HG02571 (cell line): Measurements from ENCODE around the gene STARD9.

ENCODE experiments used
- ATAC-seq: cut with Tn5 transposase; IDR thresholded peaks from one replicate; pipeline ENCODE4 v1.9.1; 2021; ENCODE audit warnings: mild to moderate bottlenecking, moderate library complexity; ENCODE audit not compliant: unreplicated experiment

Gene STARD9

DNA sequence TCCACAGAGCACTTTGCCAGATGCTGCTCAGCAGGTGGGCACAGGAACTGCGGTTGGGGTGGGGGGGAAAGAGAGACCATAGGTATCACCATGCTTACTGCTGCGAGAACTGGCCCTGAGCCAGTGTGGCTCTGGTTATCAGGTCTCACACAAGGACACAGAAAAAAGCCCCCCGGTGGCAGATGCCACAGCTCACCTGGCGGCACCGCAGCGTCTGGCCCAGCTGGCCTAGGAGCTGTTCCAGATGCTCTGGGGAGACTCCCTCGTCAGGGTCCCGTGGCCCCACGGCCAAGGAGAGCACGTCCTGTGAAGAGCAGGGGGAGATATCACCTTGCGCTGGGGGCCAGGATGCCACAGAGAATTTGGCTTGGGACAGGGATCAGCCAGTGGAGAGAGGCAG lies 150.7 kb downstream of the STARD9 start:
- ATAC-seq, result no peak

DNA sequence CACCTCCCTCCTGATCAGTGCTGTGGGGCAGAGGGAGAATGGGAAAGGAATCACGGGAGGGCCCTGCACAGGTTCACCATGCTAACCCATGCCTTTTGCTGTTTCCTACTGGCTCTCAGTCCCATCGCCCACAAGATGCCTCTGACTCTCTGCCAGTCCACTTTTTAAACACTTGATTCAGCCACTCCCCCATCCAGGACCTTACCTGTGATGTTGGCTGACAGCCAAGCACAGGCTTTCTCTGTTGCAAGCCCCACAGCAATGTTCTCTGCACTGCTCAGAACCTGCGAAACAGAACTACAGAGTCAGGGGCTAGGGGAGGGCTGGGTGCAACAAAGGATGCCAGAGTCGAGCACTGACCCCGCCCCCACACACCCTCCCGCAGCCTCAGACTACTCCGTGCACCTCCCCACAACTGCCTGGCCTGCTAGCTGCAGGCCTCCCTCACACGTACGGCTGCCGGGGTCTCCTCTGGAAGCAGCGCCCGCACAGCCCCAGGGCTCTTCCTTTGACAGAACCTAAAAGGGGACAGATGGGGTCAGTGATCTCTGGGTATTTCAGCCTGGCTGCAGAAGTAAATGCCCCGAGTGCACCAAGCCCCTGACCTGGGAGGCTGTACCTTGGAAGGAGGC lies 152.5 kb downstream of the STARD9 start:
- no peak for ATAC-seq

DNA sequence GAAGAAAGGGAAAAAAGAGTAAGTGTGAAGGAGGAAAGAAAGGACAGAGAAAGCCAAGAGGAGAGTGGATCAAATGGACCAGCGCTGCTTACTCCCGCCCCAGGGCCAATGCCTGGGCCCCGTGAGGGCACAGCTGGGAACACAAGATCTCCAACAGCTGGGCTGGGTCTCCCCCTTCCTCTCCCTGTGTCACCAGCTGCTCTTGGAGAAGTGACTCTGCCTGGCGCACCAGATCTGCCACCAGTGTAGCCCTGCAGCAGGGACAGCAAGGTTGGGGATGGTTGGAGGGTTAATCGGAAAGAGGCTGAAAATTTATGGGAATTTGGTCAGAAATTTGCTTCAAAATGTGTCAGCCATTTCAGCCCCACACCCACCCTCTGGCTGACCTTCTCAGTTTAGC lies 153.2 kb downstream of the STARD9 start:
- ATAC-seq, result no peak

DNA sequence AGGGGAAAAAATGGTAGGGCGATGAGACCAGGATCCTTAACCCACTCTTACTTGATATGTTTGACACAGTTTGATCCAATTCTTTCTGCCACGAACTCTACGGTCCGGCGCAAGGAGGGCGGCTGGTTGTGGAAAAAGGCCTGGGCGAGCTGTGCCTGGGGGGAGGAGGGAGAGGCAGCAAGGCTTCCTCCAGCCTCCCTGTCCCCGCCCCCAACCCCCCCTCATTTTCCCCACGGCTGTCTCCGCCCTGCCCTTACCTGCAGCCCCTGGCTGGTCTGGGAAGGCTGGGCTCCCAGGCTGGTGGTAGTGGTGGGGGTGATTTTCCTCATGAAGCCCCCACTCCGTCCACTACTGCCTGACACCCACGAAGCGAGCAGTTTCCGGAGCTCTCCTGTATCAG lies 153.6 kb downstream of the STARD9 start:
- ATAC-seq, result no peak

DNA sequence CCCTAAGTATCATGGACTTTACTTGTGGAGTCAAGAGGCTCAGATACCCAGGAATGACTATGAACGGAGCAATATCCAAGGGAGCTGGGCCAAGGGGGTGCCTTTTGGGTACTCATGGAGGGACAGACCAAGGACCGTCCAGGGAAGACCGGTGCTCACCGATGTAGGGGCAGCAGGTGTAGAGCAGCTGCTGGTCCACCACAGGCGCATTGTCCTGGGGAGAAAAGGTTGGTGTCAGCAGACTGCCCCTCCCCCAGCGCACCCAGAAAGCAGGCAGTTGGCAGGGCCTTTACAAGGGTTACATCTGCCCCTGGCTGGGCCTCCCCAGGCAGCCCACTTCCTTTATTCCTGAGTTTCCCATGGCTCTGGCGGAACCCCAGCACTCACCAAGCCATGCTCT lies 154.0 kb downstream of the STARD9 start:
- no peak for ATAC-seq

DNA sequence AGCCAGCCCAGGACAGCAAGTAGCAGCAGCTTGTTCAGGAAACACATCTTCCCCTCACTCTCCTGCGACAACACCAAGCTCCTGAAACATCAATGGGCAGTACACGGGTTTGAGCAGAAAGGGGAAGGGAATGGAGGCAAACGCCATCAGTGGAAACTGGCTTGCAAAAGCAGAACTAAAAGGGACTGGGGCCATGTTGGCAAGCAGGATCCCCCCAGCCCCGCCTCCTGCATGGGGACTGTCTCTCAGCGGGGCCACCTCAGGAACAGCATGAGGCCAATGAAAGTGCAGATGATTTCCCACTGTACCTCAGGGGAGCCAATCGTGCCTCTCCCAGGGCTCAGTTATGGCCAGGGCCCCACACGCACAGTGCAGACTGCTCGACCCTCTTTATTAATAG lies 154.7 kb downstream of the STARD9 start:
- ATAC-seq, result no peak

DNA sequence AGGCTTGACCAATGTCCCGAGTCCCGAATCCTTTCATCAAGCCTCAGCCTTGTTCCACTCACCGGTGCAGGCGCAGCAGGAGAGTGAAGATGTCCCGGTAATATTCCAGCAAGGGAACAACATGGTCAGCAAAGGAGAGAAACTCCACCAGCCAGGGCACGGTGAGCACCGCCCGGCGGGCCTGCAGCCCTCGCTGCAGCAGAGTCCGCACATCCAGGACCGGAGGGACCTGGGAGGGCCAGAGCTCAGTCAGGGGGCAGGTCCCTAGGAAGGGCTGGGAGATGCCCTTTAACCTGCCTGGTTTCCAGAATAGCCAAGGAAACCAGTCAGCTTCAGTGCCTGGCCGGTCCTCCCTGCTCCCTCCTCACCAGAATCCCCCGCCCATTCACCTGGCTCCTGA lies 155.1 kb downstream of the STARD9 start:
- ATAC-seq, result no peak

DNA sequence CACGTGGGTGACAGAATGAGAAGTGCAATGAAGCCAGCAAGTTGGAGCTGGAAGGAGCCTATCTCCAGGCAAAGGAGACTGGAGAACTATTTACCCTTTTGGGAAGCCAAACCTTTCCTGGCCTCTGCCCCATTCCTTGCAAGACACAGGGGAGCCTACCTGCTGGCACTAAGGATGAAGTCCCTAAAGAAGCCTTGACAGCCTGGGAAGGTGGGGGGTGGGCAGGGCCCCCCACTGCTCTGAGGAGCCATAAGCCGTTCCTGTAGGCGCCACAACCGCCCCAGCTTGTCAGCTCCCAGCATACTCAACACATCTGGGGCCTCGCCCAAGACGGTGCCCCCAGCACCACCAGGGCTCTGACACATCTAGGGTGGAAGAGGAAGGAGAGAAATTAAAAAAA lies 156.1 kb downstream of the STARD9 start:
- ATAC-seq, result no peak

DNA sequence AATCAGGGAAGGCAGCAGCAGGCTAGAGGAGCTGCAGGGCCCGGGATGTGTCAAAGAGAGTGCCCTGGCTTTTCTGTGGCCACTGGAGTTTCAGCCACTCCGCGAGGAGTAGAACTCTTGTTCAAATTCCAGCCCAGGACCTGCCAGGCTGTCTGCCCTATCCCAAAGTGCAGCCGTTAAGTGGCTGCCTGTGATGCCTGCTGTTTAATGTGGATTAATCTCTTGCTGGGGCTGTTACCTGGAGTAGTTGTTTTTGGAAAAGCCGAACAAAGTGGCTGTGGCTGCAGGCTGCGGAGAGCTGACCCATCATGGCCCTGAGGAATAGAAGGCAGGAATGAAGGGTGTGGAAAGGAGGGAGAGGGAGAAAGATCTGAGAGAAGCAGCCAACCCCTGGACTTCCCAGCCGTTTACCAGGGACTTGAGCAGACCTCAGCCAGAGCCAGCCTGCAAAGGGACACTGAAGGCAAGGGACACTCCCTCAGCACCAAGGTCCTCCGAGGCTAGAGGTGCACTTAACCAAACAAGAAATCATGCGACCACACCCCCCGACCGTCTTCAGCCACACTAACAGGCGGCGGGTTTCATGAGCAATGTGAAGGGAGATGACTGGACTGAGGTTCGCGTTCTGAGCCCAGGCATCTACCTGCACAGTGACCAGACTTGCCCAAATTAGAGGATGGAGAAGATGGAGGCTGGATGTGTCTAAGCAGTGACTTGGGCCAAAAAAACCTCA lies 156.9 kb downstream of the STARD9 start:
- no peak for ATAC-seq

DNA sequence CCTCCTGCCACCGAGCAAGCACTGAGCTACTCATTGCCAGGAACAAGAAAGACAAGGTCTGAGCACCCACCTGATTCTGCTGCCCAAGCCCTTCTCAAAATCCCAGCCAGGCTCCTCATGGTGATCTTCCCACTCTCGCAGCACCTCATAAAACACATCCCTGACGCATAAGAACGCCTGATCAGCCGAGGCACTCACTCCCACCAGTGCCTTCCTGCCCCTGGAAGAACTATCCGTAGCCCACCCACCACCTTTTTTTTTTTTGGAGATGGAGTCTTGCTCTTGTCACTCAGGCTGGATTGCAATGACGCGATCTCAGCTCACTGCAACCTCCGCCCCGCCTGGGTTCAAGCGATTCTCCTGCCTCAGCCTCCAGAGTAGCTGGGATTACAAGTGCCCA lies 157.6 kb downstream of the STARD9 start:
- ATAC-seq, result no peak

DNA sequence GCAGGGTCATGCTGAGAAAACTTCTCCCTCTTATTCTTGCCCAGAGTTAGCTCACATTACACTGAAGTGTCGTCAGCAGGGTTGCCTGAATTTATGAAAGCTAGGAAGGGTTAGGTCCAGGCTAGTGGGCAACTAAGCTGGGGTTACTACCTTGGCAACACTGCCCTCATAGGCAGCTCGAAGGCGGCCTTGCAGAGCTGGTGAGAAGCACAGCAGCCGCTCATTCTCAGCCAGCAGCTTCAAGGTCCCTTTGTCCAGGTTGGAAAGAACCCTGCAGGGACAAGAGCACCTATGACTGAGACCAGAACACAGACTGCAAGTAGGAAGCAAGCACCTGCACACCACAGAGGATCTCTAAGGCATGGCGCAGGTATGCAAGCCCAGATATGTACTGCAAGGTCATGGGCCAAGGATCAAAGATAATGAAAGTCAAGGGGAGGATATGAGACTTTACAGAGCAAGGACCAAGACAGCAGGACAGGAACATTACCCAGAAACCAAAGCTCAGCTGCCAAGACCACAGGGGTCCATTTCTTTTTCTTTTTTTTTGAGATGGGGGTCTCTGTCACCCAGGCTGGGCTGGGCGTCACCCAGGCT lies 158.8 kb downstream of the STARD9 start:
- ATAC-seq, result no peak

DNA sequence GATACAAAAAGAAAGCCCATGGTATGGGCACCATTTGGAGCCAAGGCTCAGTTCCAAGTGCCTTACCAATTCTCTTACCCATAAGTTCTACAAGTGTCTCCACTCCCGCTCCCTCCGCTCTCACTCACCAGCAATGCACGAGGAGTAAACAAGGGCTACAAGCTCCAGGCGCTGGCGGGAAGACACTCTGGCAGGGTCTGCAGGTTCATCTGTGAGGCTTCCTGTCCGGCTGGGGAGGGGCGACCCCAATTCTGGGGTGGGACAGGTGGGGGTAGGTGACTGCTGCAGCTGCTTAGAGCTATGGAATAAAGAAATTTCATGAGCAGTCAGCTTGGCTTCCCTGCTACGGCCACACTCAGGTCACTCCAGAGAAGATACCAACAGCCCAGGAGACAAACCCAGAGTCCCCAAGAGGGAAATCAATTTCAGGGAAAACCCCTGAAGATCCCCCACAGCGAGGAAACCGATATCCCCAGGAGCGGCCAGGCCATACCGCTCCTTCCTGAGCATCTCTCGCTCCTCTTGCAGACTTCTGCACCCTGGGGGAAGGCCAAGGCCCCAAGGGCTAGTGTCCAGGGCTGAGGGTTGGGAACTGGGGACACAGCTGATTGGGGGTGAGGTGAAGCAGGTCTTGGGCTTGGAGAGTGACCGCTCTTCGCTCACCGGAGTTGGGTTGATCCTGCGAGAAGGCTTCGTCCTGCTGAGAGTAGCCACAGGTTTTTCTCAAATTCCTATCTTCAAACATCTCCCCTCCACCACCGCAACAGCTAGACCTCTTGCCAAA lies 160.2 kb downstream of the STARD9 start:
- no peak for ATAC-seq

DNA sequence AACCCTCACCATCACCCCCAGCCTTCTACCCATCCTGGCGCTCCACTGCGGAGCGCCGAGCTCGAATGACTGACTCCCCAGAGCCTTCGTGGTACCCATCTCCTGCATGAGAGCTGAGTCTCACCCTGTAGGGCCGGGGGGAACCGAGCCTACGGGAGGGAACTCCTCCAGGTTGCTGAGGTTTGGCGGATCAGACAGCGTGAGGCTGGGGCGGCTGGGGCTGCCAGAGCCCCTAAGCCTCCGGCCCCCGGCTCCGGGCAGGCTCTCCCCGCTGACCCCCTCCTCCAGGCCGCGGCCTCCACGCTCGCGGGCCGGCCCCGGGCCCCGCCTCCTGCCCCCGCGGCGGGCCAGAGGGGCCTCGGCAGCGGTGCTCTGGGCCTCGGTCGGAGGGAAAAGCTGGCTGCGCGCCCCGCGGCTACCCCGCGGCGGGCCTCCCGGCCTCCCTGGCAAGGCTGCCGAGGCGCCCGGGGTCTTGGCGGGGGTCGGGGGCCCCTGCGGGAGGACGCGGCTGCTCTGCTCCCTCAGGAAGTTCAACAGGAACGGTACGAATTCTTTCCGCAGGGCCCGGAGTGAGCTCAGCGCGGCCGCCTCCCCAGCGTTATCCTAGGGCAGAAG lies 160.9 kb downstream of the STARD9 start:
- peak; percentile 30 for ATAC-seq

DNA sequence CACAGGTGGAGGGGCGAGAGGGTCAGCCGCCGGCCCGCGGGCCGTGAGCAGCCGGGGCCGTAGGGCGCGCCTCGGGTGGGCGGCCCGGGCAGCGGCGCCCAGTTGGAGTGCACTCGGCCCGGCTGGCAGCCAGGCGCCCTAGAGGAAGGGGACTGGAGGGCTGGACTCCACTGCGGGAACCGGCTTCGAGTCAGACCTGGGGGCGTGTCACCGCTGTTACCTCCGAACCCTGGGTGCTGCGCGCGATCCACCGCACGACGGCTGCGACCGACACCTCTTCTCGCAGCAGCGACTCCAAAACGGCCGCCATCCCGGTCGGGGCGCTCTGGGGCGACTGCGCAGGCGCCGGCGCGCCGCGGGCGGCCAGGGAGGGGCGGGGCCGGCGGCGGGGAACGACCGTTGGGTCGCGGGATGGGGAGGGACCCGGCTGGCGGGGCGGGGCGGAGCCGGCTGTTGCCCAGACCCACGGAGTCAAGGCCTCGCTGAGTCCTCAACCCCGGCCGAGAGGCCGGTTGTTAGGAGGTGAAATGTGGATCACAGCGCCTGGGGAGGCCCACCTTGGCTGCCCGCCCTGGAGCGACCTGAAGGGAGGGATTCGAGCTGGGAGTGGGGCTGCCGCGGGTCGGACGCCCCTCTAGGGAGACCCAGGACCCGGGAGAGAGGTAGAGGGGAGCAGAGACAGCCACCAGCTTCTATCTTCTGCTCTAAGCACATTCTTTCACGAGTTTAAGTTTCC lies 161.6 kb downstream of the STARD9 start, which contains the start of gene CDAN1:
TSS of gene CDAN1 (minus strand) at position 336 of the 736 bp plus-strand sequence. CDS start at position 310, 26 bp downstream.
- ATAC-seq, result peak; percentile 82

DNA sequence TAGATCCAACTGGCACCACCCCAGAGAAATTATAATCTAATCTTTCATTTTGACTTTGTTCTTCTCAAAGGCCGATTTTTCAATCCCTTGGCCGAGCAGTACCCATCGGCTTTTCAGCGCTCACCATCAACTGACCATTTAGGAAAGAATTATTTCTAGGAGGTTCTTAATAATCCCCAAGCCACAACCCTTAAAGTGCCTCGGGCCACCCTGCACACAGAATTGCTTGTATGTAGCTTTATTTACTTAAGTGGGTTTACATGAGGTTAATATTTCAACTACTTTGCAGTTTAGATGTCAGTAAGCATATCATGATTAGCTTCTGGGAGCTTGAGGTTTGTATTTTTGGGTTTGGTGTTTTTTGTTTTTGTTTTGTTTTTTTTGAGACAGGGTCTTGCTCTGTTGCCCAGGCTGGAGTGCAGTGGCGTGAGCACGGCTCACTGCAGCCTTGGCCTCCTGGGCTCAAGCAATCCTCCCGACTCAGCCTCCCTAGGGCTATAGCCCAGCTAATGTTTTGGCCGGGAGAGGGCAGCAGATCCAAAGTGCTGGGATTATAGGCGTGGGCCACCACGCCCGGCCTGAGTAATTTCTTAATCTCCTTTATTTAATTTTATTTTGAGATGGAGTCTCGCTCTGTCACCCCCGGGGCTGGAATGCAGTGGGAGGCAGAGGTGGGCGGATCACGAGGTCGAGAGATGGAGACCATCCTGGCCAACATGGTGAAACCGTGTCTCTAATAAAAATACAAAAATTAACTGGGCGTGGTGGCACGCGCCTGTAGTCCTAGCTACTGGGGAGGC lies 162.3 kb downstream of the STARD9 start:
- no peak for ATAC-seq

DNA sequence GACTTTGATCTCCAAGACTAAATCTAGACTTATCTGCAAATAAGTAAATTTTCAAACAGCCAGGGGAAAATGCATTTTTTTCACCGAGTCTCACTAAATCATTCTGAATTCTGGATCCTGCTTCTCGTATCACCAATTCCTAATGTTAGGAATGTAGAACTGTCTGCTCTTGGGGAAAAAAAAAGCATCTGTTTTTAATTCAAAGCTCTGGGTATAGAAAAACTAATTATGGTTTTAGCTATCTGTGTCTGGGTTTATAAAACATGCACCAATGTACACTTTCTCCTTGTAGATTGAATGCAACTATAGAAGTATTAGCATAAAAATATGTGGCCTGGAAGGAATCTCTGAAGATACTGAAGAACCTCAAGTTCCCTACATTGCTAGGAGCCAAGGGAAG lies 166.3 kb downstream of the STARD9 start:
- no peak for ATAC-seq

DNA sequence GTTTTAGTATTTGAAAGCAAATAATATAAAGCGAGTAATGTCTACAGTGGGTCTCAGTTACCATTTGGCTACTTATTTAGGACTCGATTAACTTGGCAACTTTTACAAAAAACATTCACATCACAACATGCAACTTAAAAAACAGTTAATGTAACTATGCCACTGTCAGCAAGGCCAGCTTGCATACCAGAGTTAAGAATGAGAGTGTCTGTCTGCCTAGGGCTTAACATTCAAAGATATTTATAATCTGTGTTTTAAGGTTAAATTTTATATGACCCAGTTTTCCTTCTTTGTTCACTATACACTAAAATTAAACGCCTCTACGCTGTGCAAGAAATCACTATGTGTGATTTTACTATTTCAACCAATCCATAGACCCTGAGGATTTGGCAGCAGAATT lies 166.7 kb downstream of the STARD9 start:
- no peak for ATAC-seq

DNA sequence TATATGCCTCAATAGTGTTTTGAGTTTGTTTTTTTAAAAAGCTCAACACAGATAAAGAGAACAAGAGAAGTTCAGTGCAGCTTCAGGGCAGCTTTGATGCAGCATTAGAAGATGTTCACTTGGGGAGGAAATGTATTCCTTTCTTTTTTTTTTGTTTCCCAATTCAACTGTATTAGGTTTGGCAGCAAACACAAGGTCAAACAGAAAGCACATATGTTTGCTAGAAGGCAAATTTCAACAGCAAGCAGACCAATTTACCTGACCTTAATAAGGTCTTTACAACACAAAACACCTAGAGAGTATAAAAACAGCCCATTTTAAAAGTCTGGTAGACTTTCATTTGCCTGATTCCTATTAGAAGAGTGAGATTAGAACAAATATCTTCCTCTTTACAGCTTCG lies 168.8 kb downstream of the STARD9 start:
- ATAC-seq, result no peak

DNA sequence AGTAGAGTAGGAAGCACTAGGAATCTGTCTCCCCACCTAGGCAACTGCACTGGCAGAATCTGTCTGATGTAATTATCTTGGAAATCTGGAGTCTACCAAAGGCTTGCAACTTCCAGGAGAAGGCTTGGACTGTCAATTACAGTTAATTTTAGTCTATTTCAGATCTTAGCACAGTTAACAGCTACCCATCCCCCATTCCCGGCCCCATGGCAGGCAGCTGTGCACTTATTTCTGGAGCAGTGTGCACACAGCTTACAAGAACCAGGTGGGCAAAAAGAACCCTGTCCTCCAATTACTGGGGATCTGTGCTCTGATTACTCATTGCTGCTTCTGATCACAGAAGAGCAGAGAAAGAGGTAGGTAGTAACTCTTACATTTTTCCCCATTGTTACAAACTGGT lies 173.9 kb downstream of the STARD9 start:
- no peak for ATAC-seq

DNA sequence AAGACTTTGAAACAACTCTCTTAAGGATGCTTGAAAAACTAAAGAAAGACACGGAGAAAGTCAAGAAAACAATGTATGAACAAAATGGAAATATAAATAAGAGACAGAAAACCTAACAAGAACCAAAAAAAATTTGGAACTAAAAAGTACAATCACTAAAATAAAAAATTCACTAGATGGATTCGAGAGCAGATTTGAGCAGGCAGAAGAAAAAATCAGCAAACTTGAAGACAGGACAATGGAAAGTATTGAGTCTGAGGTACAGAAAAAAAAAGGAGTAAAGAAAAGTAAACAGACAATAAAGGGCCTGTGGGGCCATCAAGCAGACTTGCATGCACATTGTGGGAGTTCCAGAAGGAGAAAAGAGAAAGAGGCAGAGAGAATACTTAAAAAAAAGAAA lies 174.9 kb downstream of the STARD9 start:
- no peak for ATAC-seq
